HG02938 (cell line): ENCODE results near the gene SLC12A5.
"Not testable (repeated sequence)": the region's sequence is repeated elsewhere in the genome, so short reads cannot be mapped to it uniquely, and the experiment has no call there.

Source experiments
- ATAC-seq: cut with Tn5 transposase; IDR thresholded peaks from one replicate; pipeline ENCODE4 v1.9.1; 2021; ENCODE audit warnings: mild to moderate bottlenecking, moderate library complexity; ENCODE audit not compliant: unreplicated experiment

SLC12A5 gene

GRCh38 chr20:46028772-46029371 is at the start of gene SLC12A5:
Gene SLC12A5 (plus strand): TSS chr20:46029215. CDS start chr20:46029345, 130 bp downstream.
- no peak for ATAC-seq

- ATAC-seq: no peak
These were observed 47.8 kb upstream of the SLC12A5 start for GRCh38 chr20:45981261-45981660.

GRCh38 chr20:45983279-45983743 is 45.7 kb upstream of the SLC12A5 start:
- ATAC-seq: no peak

- ATAC-seq: no peak
These were observed 43.4 kb upstream of the SLC12A5 start for GRCh38 chr20:45985573-45985972.

- ATAC-seq: no peak
These were observed 41.8 kb upstream of the SLC12A5 start for GRCh38 chr20:45987108-45987780.

GRCh38 chr20:45988830-45989229 is 40.2 kb upstream of the SLC12A5 start:
- not testable (repeated sequence) for ATAC-seq

- no peak for ATAC-seq
These were observed 37.4 kb upstream of the SLC12A5 start for GRCh38 chr20:45991616-45992015.

GRCh38 chr20:45993197-45993951 is 35.6 kb upstream of the SLC12A5 start:
- ATAC-seq: no peak

GRCh38 chr20:45994761-45995493 is 34.1 kb upstream of the SLC12A5 start:
- no peak for ATAC-seq

GRCh38 chr20:45995495-45996097 is 33.4 kb upstream of the SLC12A5 start:
- ATAC-seq: not testable (repeated sequence)

- no peak for ATAC-seq
These were observed 31.8 kb upstream of the SLC12A5 start for GRCh38 chr20:45997187-45997586.

GRCh38 chr20:45998337-45998736 is 30.7 kb upstream of the SLC12A5 start:
- no peak for ATAC-seq

GRCh38 chr20:45998761-45999160 is 30.3 kb upstream of the SLC12A5 start:
- ATAC-seq: no peak

- no peak for ATAC-seq
These were observed 29.3 kb upstream of the SLC12A5 start for GRCh38 chr20:45999557-46000261.

- no peak for ATAC-seq
These were observed 28.6 kb upstream of the SLC12A5 start for GRCh38 chr20:46000262-46000996.

- ATAC-seq: no peak
These were observed 27.5 kb upstream of the SLC12A5 start for GRCh38 chr20:46001498-46001897.

- ATAC-seq: no peak
These were observed 27.0 kb upstream of the SLC12A5 start for GRCh38 chr20:46002008-46002407.

- ATAC-seq: no peak
These were observed 24.8 kb upstream of the SLC12A5 start for GRCh38 chr20:46004187-46004586.

- no peak for ATAC-seq
These were observed 24.0 kb upstream of the SLC12A5 start for GRCh38 chr20:46004889-46005473.
